Endodermal cell (in vitro differentiated cells): ENCODE data around the gene ELMO1. TPM values are rescaled to one million over a fixed set of nuclear protein-coding genes. Genes with fewer than 3 reads are reported as not detected.

Source experiments
- DNase-seq: peaks from one replicate; pipeline ENCODE4 v3.0.0-alpha.2; 2017
- H3K27ac ChIP-seq: 2 replicates; pipeline ENCODE4 v1.5.1; 2013; ENCODE audit warnings: mild to moderate bottlenecking, low read depth, low read length, moderate library complexity
- H3K27me3 ChIP-seq: 2 replicates; pipeline ENCODE4 v1.6.1; 2013; ENCODE audit warnings: mild to moderate bottlenecking, low read length, moderate library complexity; ENCODE audit not compliant: insufficient read depth, control insufficient read depth, poor library complexity, severe bottlenecking
- H3K36me3 ChIP-seq: 2 replicates; pipeline ENCODE4 v1.7.0; 2013; ENCODE audit warnings: mild to moderate bottlenecking, low read length, moderate library complexity; ENCODE audit not compliant: control insufficient read depth, insufficient read depth
- H3K4me1 ChIP-seq: one replicate; pipeline ENCODE4 v1.7.0; 2013; ENCODE audit warnings: low read length; ENCODE audit not compliant: control insufficient read depth, insufficient read depth
- H3K4me3 ChIP-seq: 2 replicates; pipeline ENCODE4 v1.5.1; 2013; ENCODE audit warnings: mild to moderate bottlenecking, low read length, moderate library complexity
- H3K9ac ChIP-seq: 2 replicates; pipeline ENCODE4 v1.6.1; 2013; ENCODE audit warnings: mild to moderate bottlenecking, low read length, moderate library complexity; ENCODE audit not compliant: poor library complexity, severe bottlenecking; ENCODE audit errors: extremely low read depth
- H3K9me3 ChIP-seq: 2 replicates; pipeline ENCODE4 v1.6.1; 2013; ENCODE audit warnings: mild to moderate bottlenecking, low read length, moderate library complexity; ENCODE audit not compliant: control insufficient read depth
- H3K27ac Mint-ChIP-seq: 2 replicates; pipeline ENCODE4 v1.8.0; 2020; ENCODE audit warnings: mixed read lengths
- H3K27me3 Mint-ChIP-seq: 2 replicates; pipeline ENCODE4 v1.8.0; 2021; ENCODE audit warnings: mild to moderate bottlenecking, mixed read lengths; ENCODE audit not compliant: insufficient read depth
- H3K36me3 Mint-ChIP-seq: 2 replicates; pipeline ENCODE4 v1.8.0; 2020; ENCODE audit warnings: low read depth, mixed read lengths
- H3K4me1 Mint-ChIP-seq: 2 replicates; pipeline ENCODE4 v1.8.0; 2020; ENCODE audit warnings: mixed read lengths
- H3K4me3 Mint-ChIP-seq: 2 replicates; pipeline ENCODE4 v1.8.0; 2020; ENCODE audit warnings: mild to moderate bottlenecking, moderate library complexity, mixed read lengths
- H3K9me3 Mint-ChIP-seq: 2 replicates; pipeline ENCODE4 v1.8.0; 2020; ENCODE audit warnings: mild to moderate bottlenecking, mixed read lengths
- WGBS, 2 experiments: methylation state at CpG; one replicate each; pipeline versions ENCODE4 v1.1.5 to v1.1.7; 2013; ENCODE audit warnings: missing lambda C conversion rate in 2 of 2, mixed read lengths in 1 of 2; ENCODE audit not compliant: insufficient coverage in 1 of 2, insufficient read length in 1 of 2; 5-methylcytosine and 5-hydroxymethylcytosine counted together
- total RNA-seq, 2 donors: library from RNA; stranded (reverse); fragmentation: NEBNext Ultra II Directional in 1 of 2; extraction: Animal tissue kit (Norgen Biotek cat#: 25700) in 1 of 2; gene quantifications; 2 replicates in 1 of 2; 3 replicates in 1 of 2; pipeline ENCODE4 v1.2.1, GENCODE V29; 2021
- TF ChIP-seq, protein P1 (sequence below): fragments of 200-600 bp; sonication (generic); conservative IDR thresholded peaks from 2 replicates; pipeline ENCODE4 v1.5.0; 2021; ENCODE audit warnings: antibody characterized with exemption, mild to moderate bottlenecking

The ELMO1 gene
- total RNA-seq, 2 donors from 2014 or later = 120 to 131 TPM

GRCh38 chr7:37028909-37029440 is 419.7 kb downstream of the ELMO1 start:
- Mint-ChIP-seq H3K4me1 (peaks cover 23% of the 10 kb centered on the region), H3K36me3 (peaks cover 9% of the 10 kb centered on the region), H3K27me3 (no peaks in the 10 kb centered on the region), H3K4me3 (no peak overlapping the region), H3K27ac (no peak overlapping the region), H3K9me3 (no peaks in the 10 kb centered on the region)
- TF ChIP-seq, protein P1, sequence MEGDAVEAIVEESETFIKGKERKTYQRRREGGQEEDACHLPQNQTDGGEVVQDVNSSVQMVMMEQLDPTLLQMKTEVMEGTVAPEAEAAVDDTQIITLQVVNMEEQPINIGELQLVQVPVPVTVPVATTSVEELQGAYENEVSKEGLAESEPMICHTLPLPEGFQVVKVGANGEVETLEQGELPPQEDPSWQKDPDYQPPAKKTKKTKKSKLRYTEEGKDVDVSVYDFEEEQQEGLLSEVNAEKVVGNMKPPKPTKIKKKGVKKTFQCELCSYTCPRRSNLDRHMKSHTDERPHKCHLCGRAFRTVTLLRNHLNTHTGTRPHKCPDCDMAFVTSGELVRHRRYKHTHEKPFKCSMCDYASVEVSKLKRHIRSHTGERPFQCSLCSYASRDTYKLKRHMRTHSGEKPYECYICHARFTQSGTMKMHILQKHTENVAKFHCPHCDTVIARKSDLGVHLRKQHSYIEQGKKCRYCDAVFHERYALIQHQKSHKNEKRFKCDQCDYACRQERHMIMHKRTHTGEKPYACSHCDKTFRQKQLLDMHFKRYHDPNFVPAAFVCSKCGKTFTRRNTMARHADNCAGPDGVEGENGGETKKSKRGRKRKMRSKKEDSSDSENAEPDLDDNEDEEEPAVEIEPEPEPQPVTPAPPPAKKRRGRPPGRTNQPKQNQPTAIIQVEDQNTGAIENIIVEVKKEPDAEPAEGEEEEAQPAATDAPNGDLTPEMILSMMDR = no peak
- WGBS, 2 experiments = 94% methylated on average over 3 of the region's 5 CpGs
- Histone ChIP-seq H3K9me3 (no peaks in the 10 kb centered on the region), H3K27ac (no peak overlapping the region), H3K4me3 (no peak overlapping the region), H3K4me1 (peaks cover 5% of the 10 kb centered on the region), H3K36me3 (peaks cover 12% of the 10 kb centered on the region), H3K9ac (no peak overlapping the region), H3K27me3 (no peaks in the 10 kb centered on the region)
- DNase-seq = no peak

DNA sequence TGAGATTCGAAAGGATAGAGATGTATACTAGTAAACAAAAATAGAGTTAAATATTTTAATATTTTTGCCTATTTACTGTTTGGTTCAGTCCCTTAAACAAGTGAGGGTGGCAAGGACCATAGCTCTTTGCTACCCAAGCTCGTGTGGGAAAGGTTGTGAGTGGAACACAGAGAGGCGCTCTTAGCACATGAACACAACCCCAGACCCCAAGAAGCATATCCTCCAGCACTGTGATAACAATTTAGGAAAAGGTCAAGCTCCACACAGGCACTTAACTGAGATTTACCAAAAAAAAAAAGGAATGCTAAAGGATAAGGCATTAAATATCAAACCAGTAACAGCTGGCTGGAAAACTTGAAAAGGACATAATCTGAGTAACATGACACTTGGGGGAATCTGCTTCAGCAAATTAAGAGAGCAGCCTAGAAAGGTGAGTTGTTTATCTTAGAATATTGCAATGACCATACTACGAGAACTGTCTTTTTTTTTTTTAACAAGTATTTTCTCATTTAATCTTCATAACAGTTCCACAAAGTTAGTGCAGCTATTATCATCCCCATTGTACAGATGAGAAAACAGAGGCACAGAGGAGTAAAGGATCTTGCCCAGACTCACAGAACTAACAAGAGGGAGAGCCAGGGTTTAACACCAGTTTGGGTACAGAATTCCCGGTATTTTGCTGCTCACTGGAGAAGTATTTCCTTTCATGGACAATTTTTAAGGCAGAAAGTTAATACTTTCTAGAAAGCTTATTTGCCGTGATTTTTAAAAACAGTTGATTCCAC is 420.9 kb downstream of the ELMO1 start:
- Mint-ChIP-seq H3K4me3 (no peak overlapping the region), H3K27ac (no peak overlapping the region), H3K4me1 (peaks cover 15% of the 10 kb centered on the region), H3K27me3 (no peaks in the 10 kb centered on the region), H3K9me3 (no peaks in the 10 kb centered on the region), H3K36me3 (peaks cover 8% of the 10 kb centered on the region)
- Histone ChIP-seq H3K27me3 (no peaks in the 10 kb centered on the region), H3K36me3 (peaks cover 5% of the 10 kb centered on the region), H3K4me3 (no peak overlapping the region), H3K4me1 (peaks cover 5% of the 10 kb centered on the region), H3K9me3 (no peaks in the 10 kb centered on the region), H3K27ac (no peak overlapping the region), H3K9ac (no peak overlapping the region)
- peak; percentile 43 for DNase-seq
- TF ChIP-seq, protein P1 = no peak
- WGBS, 2 experiments = 88% methylated on average over 3 to 6 of the region's 6 CpGs

DNA sequence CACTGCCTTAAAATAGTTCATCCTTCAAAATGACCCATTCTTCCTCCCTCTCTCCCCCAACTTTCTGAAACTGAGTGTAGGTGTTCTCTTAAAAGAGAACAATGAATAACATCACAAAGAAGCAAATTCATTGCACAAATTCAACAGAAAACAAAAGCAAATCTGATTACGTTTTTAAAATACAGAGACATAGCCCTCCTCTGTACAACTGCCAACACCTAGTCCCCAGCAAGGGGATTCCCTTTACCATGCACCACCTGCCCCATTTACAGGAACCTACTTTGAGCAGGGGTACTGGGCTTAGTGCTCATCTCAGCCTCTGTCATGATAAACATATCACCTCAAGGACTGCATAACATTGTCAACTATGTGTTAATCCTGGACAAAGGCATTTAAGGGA is 421.6 kb downstream of the ELMO1 start:
- Histone ChIP-seq H3K27me3 (no peaks in the 10 kb centered on the region), H3K9me3 (no peaks in the 10 kb centered on the region), H3K4me3 (no peak overlapping the region), H3K27ac (no peak overlapping the region), H3K36me3 (no peaks in the 10 kb centered on the region), H3K9ac (no peak overlapping the region), H3K4me1 (no peaks in the 10 kb centered on the region)
- H3K4me3 Mint-ChIP-seq = no peak overlapping the region
- no peaks in the 10 kb centered on the region for H3K9me3 Mint-ChIP-seq
- WGBS, 2 experiments = 88 to 98% methylated on average over 1 of the region's 1 CpG
- no peak overlapping the region for H3K27ac Mint-ChIP-seq
- H3K36me3 Mint-ChIP-seq = peaks cover 5% of the 10 kb centered on the region
- no peaks in the 10 kb centered on the region for H3K27me3 Mint-ChIP-seq
- TF ChIP-seq, protein P1 = no peak
- DNase-seq = peak; percentile 42
- peaks cover 8% of the 10 kb centered on the region for H3K4me1 Mint-ChIP-seq
